ENCODE measurements around the gene FXYD6.
A peak's percentile ranks its signal among the peaks of the same experiment; 100 is the strongest.

The FXYD6 gene

DNA sequence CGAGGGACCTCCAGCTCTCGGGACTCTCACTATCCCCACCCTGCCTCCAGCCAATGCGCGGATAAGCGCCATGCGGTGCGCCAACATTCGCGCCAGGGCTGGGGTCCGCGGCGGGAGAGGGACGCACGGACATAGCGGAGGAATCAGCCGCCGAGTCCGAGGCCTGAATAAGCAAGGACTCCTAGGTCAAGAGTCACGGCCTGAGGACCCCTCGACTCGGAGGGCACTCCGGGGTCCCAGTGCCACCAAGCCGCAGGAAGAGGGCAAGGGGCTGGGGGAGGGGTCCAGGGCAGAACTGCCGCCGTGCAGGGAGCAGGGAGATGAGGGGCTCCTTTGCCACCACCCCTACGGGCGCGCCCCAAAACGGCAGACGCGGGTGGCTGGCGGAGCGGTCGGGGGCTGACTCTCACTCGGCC is 80.0 kb downstream of the FXYD6 start:
- no peak overlapping the region for H3K27ac ChIP-seq
- H3K27me3 ChIP-seq (ENCODE audit: control insufficient read depth, insufficient read depth, low read length) = no peaks in the 10 kb centered on the region

DNA sequence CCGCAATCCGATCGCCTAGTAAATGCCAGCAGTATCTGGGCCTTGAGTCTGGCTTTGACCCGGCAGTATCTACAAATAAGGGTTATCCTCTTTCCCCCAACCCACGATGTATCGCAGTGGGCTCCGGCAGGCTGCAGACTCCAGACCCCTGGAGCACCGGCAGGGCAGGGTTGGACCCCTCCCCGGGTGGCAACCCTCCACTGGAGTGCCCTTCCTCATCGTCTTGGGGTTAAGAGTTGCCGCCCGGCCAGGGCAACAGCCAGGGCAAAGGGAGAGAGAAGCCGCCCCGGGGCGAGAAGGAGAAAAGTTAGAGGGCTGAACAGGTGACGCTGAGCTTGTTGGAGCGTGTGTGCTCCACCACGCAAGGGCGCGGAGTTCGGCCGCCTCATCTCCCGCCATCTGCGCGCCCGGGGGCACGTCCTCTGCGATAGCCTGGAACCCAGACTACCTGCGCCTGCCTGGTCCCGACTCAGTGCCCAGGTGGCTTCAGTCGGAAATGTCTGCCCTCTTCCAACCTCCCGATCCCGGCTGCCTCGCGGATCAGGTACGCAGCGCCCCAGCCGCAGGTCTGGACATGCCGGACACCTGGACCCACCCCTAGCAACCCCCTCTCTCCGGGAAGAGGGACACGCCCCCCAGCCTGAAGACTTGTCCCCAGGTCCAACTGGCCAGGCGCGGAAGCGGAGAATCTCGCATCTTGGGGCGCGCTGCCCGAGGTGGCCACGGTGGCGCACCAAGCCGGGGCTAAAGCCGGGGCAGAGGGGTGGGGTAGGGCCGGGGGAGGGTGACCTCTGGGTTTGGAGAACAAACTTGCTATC is 80.6 kb downstream of the FXYD6 start:
- TF ChIP-seq, protein P1, sequence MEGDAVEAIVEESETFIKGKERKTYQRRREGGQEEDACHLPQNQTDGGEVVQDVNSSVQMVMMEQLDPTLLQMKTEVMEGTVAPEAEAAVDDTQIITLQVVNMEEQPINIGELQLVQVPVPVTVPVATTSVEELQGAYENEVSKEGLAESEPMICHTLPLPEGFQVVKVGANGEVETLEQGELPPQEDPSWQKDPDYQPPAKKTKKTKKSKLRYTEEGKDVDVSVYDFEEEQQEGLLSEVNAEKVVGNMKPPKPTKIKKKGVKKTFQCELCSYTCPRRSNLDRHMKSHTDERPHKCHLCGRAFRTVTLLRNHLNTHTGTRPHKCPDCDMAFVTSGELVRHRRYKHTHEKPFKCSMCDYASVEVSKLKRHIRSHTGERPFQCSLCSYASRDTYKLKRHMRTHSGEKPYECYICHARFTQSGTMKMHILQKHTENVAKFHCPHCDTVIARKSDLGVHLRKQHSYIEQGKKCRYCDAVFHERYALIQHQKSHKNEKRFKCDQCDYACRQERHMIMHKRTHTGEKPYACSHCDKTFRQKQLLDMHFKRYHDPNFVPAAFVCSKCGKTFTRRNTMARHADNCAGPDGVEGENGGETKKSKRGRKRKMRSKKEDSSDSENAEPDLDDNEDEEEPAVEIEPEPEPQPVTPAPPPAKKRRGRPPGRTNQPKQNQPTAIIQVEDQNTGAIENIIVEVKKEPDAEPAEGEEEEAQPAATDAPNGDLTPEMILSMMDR (IDR thresholded peaks at IDR 0.05) = no peak
- no peak overlapping the region for H3K4me3 ChIP-seq (ENCODE audit: low read depth, low read length)
- H3K9me3 ChIP-seq (ENCODE audit: control insufficient read depth, low read length) = no peaks in the 10 kb centered on the region
- H3K27ac ChIP-seq = no peak overlapping the region
- H3K36me3 ChIP-seq (ENCODE audit: control insufficient read depth, insufficient read depth, low read length) = no peaks in the 10 kb centered on the region
- no peak overlapping the region for H3K9ac ChIP-seq
- peak overlapping the region; percentile 31 for H3K4me2 ChIP-seq (ENCODE audit: low read length)
- no peaks in the 10 kb centered on the region for H3K4me1 ChIP-seq
- no peaks in the 10 kb centered on the region for H3K79me2 ChIP-seq
- no peak overlapping the region for H2AFZ ChIP-seq
- H3K27me3 ChIP-seq (ENCODE audit: control insufficient read depth, insufficient read depth, low read length) = no peaks in the 10 kb centered on the region

More for the DNA sequence above, 80.0 kb downstream of the FXYD6 start:
- Histone ChIP-seq H2AFZ (no peak overlapping the region), H3K4me1 (no peaks in the 10 kb centered on the region), H3K4me3 (ENCODE audit: low read depth, low read length) (no peak overlapping the region), H3K9me3 (ENCODE audit: control insufficient read depth, low read length) (no peaks in the 10 kb centered on the region), H3K4me2 (ENCODE audit: low read length) (peak overlapping the region; percentile 31), H3K9ac (no peak overlapping the region), H3K36me3 (ENCODE audit: control insufficient read depth, insufficient read depth, low read length) (no peaks in the 10 kb centered on the region), H3K79me2 (no peaks in the 10 kb centered on the region)
- TF ChIP-seq, protein P1 (IDR thresholded peaks at IDR 0.05) = no peak

DNA sequence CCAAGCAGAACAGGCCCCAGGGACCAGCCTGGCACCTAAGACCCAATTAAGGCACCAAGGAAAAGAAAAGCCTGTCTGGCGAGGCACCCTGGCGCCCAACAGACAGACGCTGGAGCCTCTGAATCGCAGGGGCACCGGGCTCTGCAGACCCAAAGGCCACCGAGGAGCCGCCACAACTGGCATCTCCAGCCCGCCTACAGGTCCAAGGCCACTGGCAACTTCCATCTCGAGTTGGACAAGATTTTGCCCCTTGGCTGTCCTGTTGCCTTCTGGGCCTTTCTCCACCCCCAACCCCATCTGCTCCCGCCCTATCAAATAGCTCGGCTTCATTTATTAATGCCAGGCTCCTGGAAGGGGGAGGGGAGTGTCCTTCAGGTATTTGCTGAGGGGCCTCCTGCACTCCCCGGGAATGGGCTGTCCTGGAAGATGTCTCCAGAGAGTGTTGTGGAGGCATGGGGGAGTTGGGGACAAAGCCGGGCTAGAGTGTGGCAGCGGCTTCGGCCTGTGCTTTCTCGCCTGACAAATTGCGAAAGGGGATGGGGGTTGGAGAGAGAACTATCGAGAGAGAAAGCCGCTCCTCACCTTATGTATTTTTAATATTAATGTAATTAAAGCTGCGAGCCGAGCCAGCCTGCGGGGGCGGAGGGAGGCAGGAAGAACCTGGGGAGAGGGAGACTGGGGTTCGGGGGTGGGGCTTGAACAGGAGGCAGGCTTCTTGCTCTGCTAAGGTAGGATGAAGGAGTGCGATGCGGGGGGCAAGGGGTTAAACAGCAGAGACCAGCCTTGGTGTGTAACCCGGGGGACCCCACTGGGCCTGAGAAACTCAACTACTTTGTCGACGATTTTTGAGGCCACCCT is 81.5 kb downstream of the FXYD6 start:
- H3K4me3 ChIP-seq (ENCODE audit: low read depth, low read length) = no peak overlapping the region
- no peak overlapping the region for H3K4me2 ChIP-seq (ENCODE audit: low read length)
- no peaks in the 10 kb centered on the region for H3K9me3 ChIP-seq (ENCODE audit: control insufficient read depth, low read length)
- no peaks in the 10 kb centered on the region for H3K36me3 ChIP-seq (ENCODE audit: control insufficient read depth, insufficient read depth, low read length)
- H2AFZ ChIP-seq = no peak overlapping the region
- TF ChIP-seq, protein P1 (IDR thresholded peaks at IDR 0.05) = no peak
- no peaks in the 10 kb centered on the region for H3K4me1 ChIP-seq
- no peaks in the 10 kb centered on the region for H3K27me3 ChIP-seq (ENCODE audit: control insufficient read depth, insufficient read depth, low read length)
- no peak overlapping the region for H3K27ac ChIP-seq
- H3K79me2 ChIP-seq = no peaks in the 10 kb centered on the region
- H3K9ac ChIP-seq = no peak overlapping the region

DNA sequence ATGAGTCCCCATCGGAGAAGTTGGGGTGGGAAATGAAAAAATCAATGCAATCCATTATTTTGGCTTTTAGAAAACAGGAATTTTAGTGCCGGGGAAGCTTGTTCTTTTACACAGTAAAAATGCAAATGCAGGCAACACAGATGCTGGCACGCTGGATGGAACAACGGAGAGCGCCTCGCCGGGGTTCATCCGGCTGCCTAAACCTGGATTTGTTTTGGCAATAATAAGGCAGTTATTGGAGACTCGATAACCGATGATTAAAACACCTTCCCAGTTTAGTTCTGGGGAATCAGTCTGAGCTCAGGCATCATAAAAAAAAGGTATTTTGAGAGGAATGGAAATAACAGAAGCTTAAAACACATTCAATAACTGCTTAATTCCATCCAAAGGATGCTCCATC is 82.3 kb downstream of the FXYD6 start:
- no peak overlapping the region for H3K4me3 ChIP-seq (ENCODE audit: low read depth, low read length)
- H3K79me2 ChIP-seq = no peaks in the 10 kb centered on the region
- H3K9ac ChIP-seq = no peak overlapping the region
- TF ChIP-seq, protein P1 (IDR thresholded peaks at IDR 0.05) = no peak
- no peaks in the 10 kb centered on the region for H3K4me1 ChIP-seq
- no peaks in the 10 kb centered on the region for H3K9me3 ChIP-seq (ENCODE audit: control insufficient read depth, low read length)
- H3K27me3 ChIP-seq (ENCODE audit: control insufficient read depth, insufficient read depth, low read length) = no peaks in the 10 kb centered on the region
- no peak overlapping the region for H3K27ac ChIP-seq
- H3K36me3 ChIP-seq (ENCODE audit: control insufficient read depth, insufficient read depth, low read length) = no peaks in the 10 kb centered on the region
- no peak overlapping the region for H3K4me2 ChIP-seq (ENCODE audit: low read length)
- H2AFZ ChIP-seq = no peak overlapping the region

Data from parathyroid adenoma (tissue), 2 donors.